ENCODE data around the gene GIPC1. TPM values are rescaled to one million over a fixed set of nuclear protein-coding genes. Genes with fewer than 3 reads are reported as not detected.
"Not testable (repeated sequence)": the region's sequence is repeated elsewhere in the genome, so short reads cannot be mapped to it uniquely, and the experiment has no call there.

GIPC1 gene
- total and polyA plus RNA-seq, 9 donors = 45.0 to 52.5 (median 48.3) TPM

DNA sequence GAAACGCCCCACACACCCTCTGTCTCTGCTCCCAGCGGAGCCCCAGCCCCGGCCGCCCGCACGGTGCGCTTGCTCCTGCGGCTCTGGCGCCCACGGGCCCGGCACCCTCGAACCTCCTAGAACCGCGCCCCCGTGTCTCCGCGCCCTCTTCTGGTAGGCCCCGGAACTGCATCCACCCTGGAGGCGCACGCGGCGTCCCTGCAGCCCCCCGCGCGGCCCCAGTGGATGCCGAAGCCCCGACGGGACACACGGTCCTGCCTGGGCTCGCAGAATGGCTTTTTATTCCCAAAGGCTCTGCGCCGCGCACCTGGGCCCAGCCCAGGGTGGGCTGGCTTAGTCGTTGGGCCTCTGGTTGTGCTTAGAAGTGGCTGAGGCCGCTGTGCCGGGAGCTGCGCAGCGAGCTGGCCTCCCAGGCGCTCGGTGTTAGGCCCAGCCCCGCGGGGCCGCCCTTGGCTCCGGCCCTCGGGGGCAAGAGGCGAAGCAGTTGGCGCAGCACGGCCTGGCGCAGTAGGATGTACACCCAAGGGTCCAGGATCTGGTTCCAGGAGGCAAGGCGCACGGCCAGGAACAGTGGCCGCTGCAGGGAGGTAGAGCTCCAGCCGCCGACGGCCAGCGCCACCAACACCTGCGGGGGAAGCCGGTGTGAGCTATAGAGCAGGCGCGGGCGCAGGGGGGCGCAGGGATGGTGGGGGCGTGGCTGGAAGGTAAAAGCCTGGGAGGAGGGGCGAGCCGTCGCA, 23.6 kb downstream of the GIPC1 start:
- Histone ChIP-seq H3K36me3 (ENCODE audit: control insufficient read depth, insufficient read depth, low read length) (peaks cover 42% of the 10 kb centered on the region), H3K27ac (ENCODE audit: low read length) (no peak overlapping the region), H3K9me3 (replicated peaks; ENCODE audit: control insufficient read depth, low read depth, low read length) (no peaks in the 10 kb centered on the region), H3K4me3 (ENCODE audit: low read length) (no peak overlapping the region), H3K27me3 (ENCODE audit: control insufficient read depth, insufficient read depth, low read length) (peaks cover 40% of the 10 kb centered on the region), H3K4me1 (ENCODE audit: control insufficient read depth, insufficient read depth, low read length) (peaks cover 28% of the 10 kb centered on the region)
- WGBS (ENCODE audit: insufficient coverage) = under 1% methylated on average over 63 of the region's 66 CpGs
- peak; percentile 68 for DNase-seq

GRCh38 chr19:14471436-14472187, 24.3 kb downstream of the GIPC1 start:
- H3K4me3 ChIP-seq (ENCODE audit: low read length) = no peak overlapping the region
- peaks cover 43% of the 10 kb centered on the region for H3K36me3 ChIP-seq (ENCODE audit: control insufficient read depth, insufficient read depth, low read length)
- H3K27ac ChIP-seq (ENCODE audit: low read length) = no peak overlapping the region

DNA sequence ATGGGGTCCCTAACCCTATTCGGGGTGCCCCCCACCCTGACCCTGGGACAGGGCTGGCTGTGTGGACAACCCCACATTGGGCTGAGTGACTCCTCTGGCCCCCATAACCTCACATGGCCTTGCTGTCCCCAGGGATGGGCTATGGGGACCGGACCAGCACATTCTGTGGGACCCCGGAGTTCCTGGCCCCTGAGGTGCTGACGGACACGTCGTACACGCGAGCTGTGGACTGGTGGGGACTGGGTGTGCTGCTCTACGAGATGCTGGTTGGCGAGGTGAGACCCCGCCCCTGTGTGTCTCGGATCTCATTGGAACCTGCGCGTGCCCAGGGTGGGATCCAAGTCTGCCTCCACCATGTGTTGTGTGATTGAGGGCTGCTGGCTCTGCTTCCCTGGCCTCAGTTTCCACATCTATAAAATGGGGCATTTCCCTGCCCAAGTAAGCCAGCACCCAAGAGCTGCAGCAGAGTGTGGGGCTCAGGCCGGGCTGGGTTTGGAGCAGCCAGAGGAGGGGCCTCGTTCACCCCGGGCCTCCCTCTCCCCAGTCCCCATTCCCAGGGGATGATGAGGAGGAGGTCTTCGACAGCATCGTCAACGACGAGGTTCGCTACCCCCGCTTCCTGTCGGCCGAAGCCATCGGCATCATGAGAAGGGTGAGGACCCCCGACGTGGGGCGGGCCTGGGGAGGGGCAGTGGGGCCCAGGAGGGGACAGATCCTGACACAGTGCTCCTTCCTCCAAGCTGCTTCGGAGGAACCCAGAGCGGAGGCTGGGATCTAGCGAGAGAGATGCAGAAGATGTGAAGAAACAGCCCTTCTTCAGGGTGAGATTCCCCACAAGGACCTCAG, 25.7 kb downstream of the GIPC1 start:
- 73% methylated on average over 22 of the region's 32 CpGs for WGBS (ENCODE audit: insufficient coverage)
- peaks cover 28% of the 10 kb centered on the region for H3K27me3 ChIP-seq (ENCODE audit: control insufficient read depth, insufficient read depth, low read length)
- H3K4me1 ChIP-seq (ENCODE audit: control insufficient read depth, insufficient read depth, low read length) = peaks cover 17% of the 10 kb centered on the region
- H3K9me3 ChIP-seq (replicated peaks; ENCODE audit: control insufficient read depth, low read depth, low read length) = no peaks in the 10 kb centered on the region
- H3K27ac ChIP-seq (ENCODE audit: low read length) = no peak overlapping the region
- no peak overlapping the region for H3K4me3 ChIP-seq (ENCODE audit: low read length)
- DNase-seq = no peak
- peaks cover 51% of the 10 kb centered on the region for H3K36me3 ChIP-seq (ENCODE audit: control insufficient read depth, insufficient read depth, low read length)

More at GRCh38 chr19:14471436-14472187, 24.3 kb downstream of the GIPC1 start:
- Histone ChIP-seq H3K27me3 (ENCODE audit: control insufficient read depth, insufficient read depth, low read length) (peaks cover 37% of the 10 kb centered on the region), H3K9me3 (replicated peaks; ENCODE audit: control insufficient read depth, low read depth, low read length) (no peaks in the 10 kb centered on the region), H3K4me1 (ENCODE audit: control insufficient read depth, insufficient read depth, low read length) (peaks cover 21% of the 10 kb centered on the region)
- 67% methylated on average over 40 of the region's 46 CpGs for WGBS (ENCODE audit: insufficient coverage)
- DNase-seq = peak; percentile 19

DNA sequence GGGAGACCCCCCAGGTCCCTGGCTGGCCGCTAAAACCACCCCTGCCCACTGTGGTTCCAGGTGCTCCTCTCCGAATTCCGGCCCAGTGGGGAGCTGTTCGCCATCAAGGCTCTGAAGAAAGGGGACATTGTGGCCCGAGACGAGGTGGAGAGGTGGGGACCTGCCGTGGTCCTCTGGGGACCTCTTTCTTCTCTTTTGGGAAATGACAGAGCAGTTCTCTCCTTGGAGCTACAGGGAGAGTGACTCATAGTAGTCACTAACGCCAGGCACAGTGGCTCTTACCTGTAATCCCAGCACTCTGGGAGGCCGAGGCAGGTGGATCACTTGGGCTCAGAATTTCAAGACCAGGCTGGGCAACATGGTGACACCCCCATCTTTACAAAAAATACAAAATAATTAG, 28.1 kb downstream of the GIPC1 start:
- Histone ChIP-seq H3K9me3 (replicated peaks; ENCODE audit: control insufficient read depth, low read depth, low read length) (no peaks in the 10 kb centered on the region), H3K4me3 (ENCODE audit: low read length) (no peak overlapping the region), H3K27me3 (ENCODE audit: control insufficient read depth, insufficient read depth, low read length) (peaks cover 10% of the 10 kb centered on the region), H3K36me3 (ENCODE audit: control insufficient read depth, insufficient read depth, low read length) (peaks cover 74% of the 10 kb centered on the region), H3K4me1 (ENCODE audit: control insufficient read depth, insufficient read depth, low read length) (peaks cover 9% of the 10 kb centered on the region), H3K27ac (ENCODE audit: low read length) (no peak overlapping the region)
- 72% methylated on average over 6 of the region's 9 CpGs for WGBS (ENCODE audit: insufficient coverage)
- no peak for DNase-seq

- DNase-seq = no peak
- Histone ChIP-seq H3K9me3 (replicated peaks; ENCODE audit: control insufficient read depth, low read depth, low read length) (no peaks in the 10 kb centered on the region), H3K36me3 (ENCODE audit: control insufficient read depth, insufficient read depth, low read length) (peaks cover 78% of the 10 kb centered on the region), H3K4me1 (ENCODE audit: control insufficient read depth, insufficient read depth, low read length) (peaks cover 5% of the 10 kb centered on the region), H3K4me3 (ENCODE audit: low read length) (no peak overlapping the region), H3K27me3 (ENCODE audit: control insufficient read depth, insufficient read depth, low read length) (peaks cover 5% of the 10 kb centered on the region), H3K27ac (ENCODE audit: low read length) (no peak overlapping the region)
- 55% methylated on average over 4 of the region's 12 CpGs for WGBS (ENCODE audit: insufficient coverage)
These were observed 28.5 kb downstream of the GIPC1 start for GRCh38 chr19:14467391-14467790.

DNA sequence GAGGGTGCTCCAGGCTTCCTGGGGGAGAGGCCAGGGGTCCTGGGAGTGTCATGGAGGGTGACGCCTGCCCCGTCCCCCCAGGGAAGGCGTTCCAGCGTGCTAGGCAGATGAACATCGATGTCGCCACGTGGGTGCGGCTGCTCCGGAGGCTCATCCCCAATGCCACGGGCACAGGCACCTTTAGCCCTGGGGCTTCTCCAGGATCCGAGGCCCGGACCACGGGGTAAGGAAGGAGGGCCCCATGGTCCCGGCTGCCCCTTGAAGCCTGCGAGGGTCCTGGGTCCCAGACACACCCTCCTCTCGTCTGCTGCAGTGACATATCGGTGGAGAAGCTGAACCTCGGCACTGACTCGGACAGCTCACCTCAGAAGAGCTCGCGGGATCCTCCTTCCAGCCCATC, 32.2 kb downstream of the GIPC1 start:
- 93% methylated on average over 20 of the region's 21 CpGs for WGBS (ENCODE audit: insufficient coverage)
- Histone ChIP-seq H3K27ac (ENCODE audit: low read length) (no peak overlapping the region), H3K27me3 (ENCODE audit: control insufficient read depth, insufficient read depth, low read length) (no peaks in the 10 kb centered on the region), H3K4me1 (ENCODE audit: control insufficient read depth, insufficient read depth, low read length) (no peaks in the 10 kb centered on the region), H3K36me3 (ENCODE audit: control insufficient read depth, insufficient read depth, low read length) (peaks cover 66% of the 10 kb centered on the region), H3K4me3 (ENCODE audit: low read length) (no peak overlapping the region), H3K9me3 (replicated peaks; ENCODE audit: control insufficient read depth, low read depth, low read length) (no peaks in the 10 kb centered on the region)
- DNase-seq = no peak

DNA sequence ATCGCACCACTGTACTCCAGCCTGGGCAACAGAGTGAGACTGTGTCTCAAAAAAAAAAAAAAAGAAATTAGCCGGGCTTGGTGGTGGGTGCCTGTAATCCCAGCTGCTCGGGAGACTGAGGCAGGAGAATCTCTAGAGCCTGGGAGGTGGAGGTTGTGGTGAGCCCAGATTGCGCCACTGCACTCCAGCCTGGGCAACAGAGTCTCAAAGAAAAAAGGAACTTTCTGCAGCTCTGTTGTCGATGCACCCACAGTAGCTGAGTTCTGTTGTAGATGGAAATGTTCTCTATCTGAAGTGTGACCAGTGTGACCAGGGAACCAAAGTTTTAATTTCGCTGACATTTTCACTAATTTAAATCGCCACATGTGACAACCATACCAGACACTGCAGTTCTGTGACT, 33.5 kb downstream of the GIPC1 start:
- 100% methylated on average over 2 of the region's 7 CpGs for WGBS (ENCODE audit: insufficient coverage)
- not testable (repeated sequence) for H3K27me3 ChIP-seq (ENCODE audit: control insufficient read depth, insufficient read depth, low read length)
- peaks cover 62% of the 10 kb centered on the region for H3K36me3 ChIP-seq (ENCODE audit: control insufficient read depth, insufficient read depth, low read length)

DNA sequence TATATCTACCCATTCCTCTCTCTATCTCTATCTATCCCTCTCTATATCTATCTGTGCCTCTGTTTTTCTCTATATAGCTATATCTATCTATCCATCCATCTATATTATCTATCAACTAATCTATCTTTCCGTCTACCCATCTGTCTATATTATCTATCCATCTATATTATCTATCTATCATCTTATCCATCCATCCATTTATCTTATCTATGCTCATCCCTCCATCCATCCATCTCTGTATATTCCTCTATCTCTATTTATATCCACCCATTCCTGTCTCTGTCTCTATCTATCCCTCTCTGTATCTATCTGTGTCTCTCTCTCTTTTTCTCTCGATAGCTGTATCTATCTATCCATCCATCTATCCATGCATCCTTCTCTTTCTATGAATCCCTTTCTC, 35.0 kb downstream of the GIPC1 start:
- H3K36me3 ChIP-seq (ENCODE audit: control insufficient read depth, insufficient read depth, low read length) = peaks cover 57% of the 10 kb centered on the region

More for the DNA sequence above, 33.5 kb downstream of the GIPC1 start:
- H3K4me1 ChIP-seq (ENCODE audit: control insufficient read depth, insufficient read depth, low read length); DNase-seq; H3K9me3 ChIP-seq (replicated peaks; ENCODE audit: control insufficient read depth, low read depth, low read length); H3K27ac ChIP-seq (ENCODE audit: low read length); H3K4me3 ChIP-seq (ENCODE audit: low read length): not testable (repeated sequence)

GRCh38 chr19:14459703-14460102, 36.2 kb downstream of the GIPC1 start:
- Histone ChIP-seq H3K27me3 (ENCODE audit: control insufficient read depth, insufficient read depth, low read length) (no peaks in the 10 kb centered on the region), H3K4me1 (ENCODE audit: control insufficient read depth, insufficient read depth, low read length) (no peaks in the 10 kb centered on the region), H3K4me3 (ENCODE audit: low read length) (no peak overlapping the region), H3K36me3 (ENCODE audit: control insufficient read depth, insufficient read depth, low read length) (peaks cover 49% of the 10 kb centered on the region), H3K27ac (ENCODE audit: low read length) (no peak overlapping the region), H3K9me3 (replicated peaks; ENCODE audit: control insufficient read depth, low read depth, low read length) (no peaks in the 10 kb centered on the region)
- WGBS (ENCODE audit: insufficient coverage) = no CpG with 5 or more reads among the region's 5 CpGs
- no peak for DNase-seq

More for the DNA sequence above, 35.0 kb downstream of the GIPC1 start:
- WGBS (ENCODE audit: insufficient coverage) = 96% methylated on average over 2 of the region's 2 CpGs
- Histone ChIP-seq H3K4me1 (ENCODE audit: control insufficient read depth, insufficient read depth, low read length) (no peaks in the 10 kb centered on the region), H3K27me3 (ENCODE audit: control insufficient read depth, insufficient read depth, low read length) (no peaks in the 10 kb centered on the region), H3K9me3 (replicated peaks; ENCODE audit: control insufficient read depth, low read depth, low read length) (no peaks in the 10 kb centered on the region), H3K27ac (ENCODE audit: low read length) (no peak overlapping the region), H3K4me3 (ENCODE audit: low read length) (no peak overlapping the region)
- no peak for DNase-seq

DNA sequence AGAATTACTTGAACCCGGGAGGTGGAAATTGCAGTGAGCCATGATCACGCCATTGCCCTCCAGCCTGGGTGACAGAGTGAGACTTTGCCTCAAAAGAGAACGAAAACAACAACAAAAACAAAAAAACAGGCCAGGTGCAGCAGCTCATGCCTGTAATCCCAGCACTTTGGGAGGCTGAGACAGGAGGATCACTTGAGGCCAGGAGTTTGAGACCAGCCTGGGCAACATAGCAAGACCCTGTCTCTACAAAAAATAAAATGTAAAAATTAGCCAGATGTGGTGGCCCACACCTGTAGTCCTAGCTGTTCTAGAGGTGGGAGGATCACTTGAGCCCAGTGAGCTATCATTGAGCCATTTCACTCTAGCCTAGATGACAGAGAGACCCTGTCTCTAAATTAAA, 43.6 kb downstream of the GIPC1 start:
- H3K4me1 ChIP-seq (ENCODE audit: control insufficient read depth, insufficient read depth, low read length); H3K27me3 ChIP-seq (ENCODE audit: control insufficient read depth, insufficient read depth, low read length); DNase-seq; H3K9me3 ChIP-seq (replicated peaks; ENCODE audit: control insufficient read depth, low read depth, low read length); H3K27ac ChIP-seq (ENCODE audit: low read length); H3K4me3 ChIP-seq (ENCODE audit: low read length): not testable (repeated sequence)
- peaks cover 46% of the 10 kb centered on the region for H3K36me3 ChIP-seq (ENCODE audit: control insufficient read depth, insufficient read depth, low read length)
- 88% methylated on average over 3 of the region's 3 CpGs for WGBS (ENCODE audit: insufficient coverage)
